IMR-90 (cell line): Measurements from ENCODE around the gene FAM149A. TPM values are rescaled to one million over a fixed set of nuclear protein-coding genes. Genes with fewer than 3 reads are reported as not detected.

Experiments
- ATAC-seq: fragments of 200-7000 bp; cut with Tn5 transposase; 2 replicates; pipeline ENCODE4 v1.9.1; 2020; ENCODE audit warnings: low read depth, mild to moderate bottlenecking, moderate library complexity
- BruUV-seq: library from RNA; stranded (reverse); fragments of 400-500 nt; replicated peaks from 2 replicates; lab custom pipeline; 2021; lab: Mats Ljungman, UMichigan
- CTCF ChIA-PET: fragments of 300-600 bp; formaldehyde crosslinking; extraction: SDS; loops from one replicate; lab custom pipeline; 2021; ENCODE audit warnings: antibody characterized with exemption; lab: Yijun Ruan, JAX
- POLR2A ChIA-PET: fragments of 300-600 bp; sonication (Branson Sonifier 250); formaldehyde crosslinking; loops from one replicate; lab custom pipeline; 2022; ENCODE audit warnings: antibody characterized with exemption; ENCODE audit not compliant: unreplicated experiment; lab: Charles Lee
- DNase-seq: peaks from one replicate; pipeline ENCODE4 v3.0.0; 2013
- H2AFZ ChIP-seq: replicated peaks from 2 replicates; pipeline ENCODE3; 2013; ENCODE audit warnings: low read length, mild to moderate bottlenecking; ENCODE audit not compliant: poor library complexity
- H2AK5ac ChIP-seq: 2 replicates; pipeline ENCODE4 v1.6.1; 2013; ENCODE audit warnings: low read depth, low read length, inconsistent platforms
- H2AK9ac ChIP-seq: replicated peaks from 2 replicates; pipeline ENCODE3; 2013; ENCODE audit warnings: mild to moderate bottlenecking, low read depth, low read length, moderate library complexity; ENCODE audit not compliant: poor library complexity
- H2BK120ac ChIP-seq: 2 replicates; pipeline ENCODE4 v1.6.1; 2013; ENCODE audit warnings: low read depth, low read length, inconsistent platforms
- H2BK15ac ChIP-seq: 3 replicates; pipeline ENCODE4 v1.6.1; 2013; ENCODE audit warnings: low read depth, low read length, inconsistent platforms
- H2BK20ac ChIP-seq: 2 replicates; pipeline ENCODE4 v1.6.1; 2013; ENCODE audit warnings: low read depth, mild to moderate bottlenecking, inconsistent platforms, low read length, moderate library complexity
- H2BK5ac ChIP-seq: 2 replicates; pipeline ENCODE4 v1.6.1; 2013; ENCODE audit warnings: mild to moderate bottlenecking, low read depth, low read length, inconsistent platforms; ENCODE audit not compliant: poor library complexity, severe bottlenecking
- H3K14ac ChIP-seq: replicated peaks from 2 replicates; pipeline ENCODE4 v1.6.1; 2013; ENCODE audit warnings: low read depth, low read length, inconsistent platforms
- H3K18ac ChIP-seq: 2 replicates; pipeline ENCODE4 v1.6.1; 2013; ENCODE audit warnings: low read depth, low read length, control low read depth
- H3K23ac ChIP-seq: 2 replicates; pipeline ENCODE4 v1.6.1; 2013; ENCODE audit warnings: low read depth, low read length, inconsistent platforms
- H3K27ac ChIP-seq: 2 replicates; pipeline ENCODE4 v1.5.1; 2013; ENCODE audit warnings: mild to moderate bottlenecking, control low read depth, low read length; ENCODE audit not compliant: insufficient read depth
- H3K27me3 ChIP-seq: 2 replicates; pipeline ENCODE4 v1.6.1; 2013; ENCODE audit warnings: low read length; ENCODE audit not compliant: control insufficient read depth, insufficient read depth
- H3K36me3 ChIP-seq: 2 replicates; pipeline ENCODE4 v1.6.1; 2013; ENCODE audit warnings: low read length, mixed read lengths; ENCODE audit not compliant: control insufficient read depth, insufficient read depth
- H3K4ac ChIP-seq: 2 replicates; pipeline ENCODE4 v1.6.1; 2013; ENCODE audit warnings: low read depth, low read length, inconsistent platforms
- H3K4me1 ChIP-seq: 2 replicates; pipeline ENCODE4 v1.6.1; 2013; ENCODE audit warnings: low read length, mixed read lengths; ENCODE audit not compliant: control insufficient read depth, insufficient read depth
- H3K4me2 ChIP-seq: 2 replicates; pipeline ENCODE4 v1.6.1; 2013; ENCODE audit warnings: low read depth, mild to moderate bottlenecking, control low read depth, low read length, moderate library complexity
- H3K4me3 ChIP-seq: 2 replicates; pipeline ENCODE4 v1.5.1; 2013; ENCODE audit warnings: low read depth, mild to moderate bottlenecking, control low read depth, low read length, moderate library complexity; ENCODE audit not compliant: insufficient read depth
- H3K56ac ChIP-seq: 2 replicates; pipeline ENCODE4 v1.6.1; 2013; ENCODE audit warnings: low read length, inconsistent platforms; ENCODE audit not compliant: insufficient read depth; ENCODE audit errors: extremely low read depth
- H3K79me1 ChIP-seq, 2 experiments: 2 replicates each; pipeline ENCODE4 v1.6.1; 2013; ENCODE audit warnings: low read length in 2 of 2, inconsistent platforms in 1 of 2, low read depth in 1 of 2
- H3K9ac ChIP-seq: 2 replicates; pipeline ENCODE4 v1.6.1; 2013; ENCODE audit warnings: low read depth, low read length, control low read depth
- H3K9me1 ChIP-seq: 2 replicates; pipeline ENCODE4 v1.6.1; 2013; ENCODE audit warnings: low read length, inconsistent platforms; ENCODE audit not compliant: insufficient read depth
- H3K9me3 ChIP-seq: 2 replicates; pipeline ENCODE4 v1.6.1; 2013; ENCODE audit warnings: low read length; ENCODE audit not compliant: control insufficient read depth, insufficient read depth
- H4K20me1 ChIP-seq: 2 replicates; pipeline ENCODE4 v1.6.1; 2013; ENCODE audit warnings: low read length, inconsistent platforms; ENCODE audit not compliant: insufficient read depth
- H4K5ac ChIP-seq: 2 replicates; pipeline ENCODE4 v1.6.1; 2013; ENCODE audit warnings: mild to moderate bottlenecking, low read depth, low read length, control low read depth
- H4K8ac ChIP-seq, 2 experiments: 2 replicates each; pipeline ENCODE4 v1.6.1; 2013; ENCODE audit warnings: low read depth in 2 of 2, low read length in 2 of 2, control low read depth in 1 of 2, inconsistent platforms in 1 of 2
- H4K91ac ChIP-seq: 2 replicates; pipeline ENCODE4 v1.6.1; 2013; ENCODE audit warnings: low read depth, low read length, inconsistent platforms; ENCODE audit not compliant: insufficient read depth
- BHLHE40 ChIP-seq: fragments of 150-350 bp; IDR thresholded peaks from 2 replicates; pipeline ENCODE4 v1.6.1; 2016; ENCODE audit warnings: mild to moderate bottlenecking, low read depth, low read length
- CEBPB ChIP-seq: IDR thresholded peaks from 2 replicates; pipeline ENCODE4 v1.6.1; 2012; ENCODE audit warnings: low read depth, low read length, improper control_type of control experiment
- CHD1 ChIP-seq: IDR thresholded peaks from 2 replicates; pipeline ENCODE4 v1.6.1; 2012; ENCODE audit warnings: low read depth, low read length, improper control_type of control experiment
- FOS ChIP-seq: fragments of 150-350 bp; IDR thresholded peaks from 2 replicates; pipeline ENCODE4 v1.6.1; 2016; ENCODE audit warnings: low read depth, low read length
- MAFK ChIP-seq: IDR thresholded peaks from 2 replicates; pipeline ENCODE4 v1.6.1; 2012; ENCODE audit warnings: low read depth, low read length, improper control_type of control experiment
- MXI1 ChIP-seq: IDR thresholded peaks from 2 replicates; pipeline ENCODE4 v1.6.1; 2012; ENCODE audit warnings: low read depth, mild to moderate bottlenecking, low read length, moderate library complexity, borderline replicate concordance
- NFE2L2 ChIP-seq: fragments of 150-350 bp; IDR thresholded peaks from 2 replicates; pipeline ENCODE4 v1.6.1; 2016; ENCODE audit warnings: low read depth, mild to moderate bottlenecking, low read length
- POLR2A ChIP-seq: IDR thresholded peaks from 2 replicates; pipeline ENCODE4 v1.6.1; 2012; ENCODE audit warnings: mild to moderate bottlenecking, low read depth, low read length
- RAD21 ChIP-seq: IDR thresholded peaks from 2 replicates; pipeline ENCODE4 v1.6.1; 2012; ENCODE audit warnings: low read length, improper control_type of control experiment
- RCOR1 ChIP-seq: IDR thresholded peaks from 2 replicates; pipeline ENCODE4 v1.6.1; 2012; ENCODE audit warnings: mild to moderate bottlenecking, low read length, improper control_type of control experiment; ENCODE audit not compliant: insufficient replicate concordance
- RFX5 ChIP-seq: IDR thresholded peaks from 2 replicates; pipeline ENCODE4 v1.8.0; 2012; ENCODE audit warnings: low read depth, mild to moderate bottlenecking, low read length, moderate library complexity
- SMC3 ChIP-seq: fragments of 150-350 bp; IDR thresholded peaks from 2 replicates; pipeline ENCODE4 v1.6.1; 2016; ENCODE audit warnings: low read depth, mild to moderate bottlenecking, antibody characterized with exemption, low read length, moderate library complexity
- WGBS, 2 experiments: methylation state at CpG; one replicate each; pipeline versions ENCODE4 v1.1.5 to v1.1.7; 2013; ENCODE audit warnings: missing lambda C conversion rate in 2 of 2; ENCODE audit not compliant: insufficient read length in 1 of 2; ENCODE audit errors: extremely low coverage in 2 of 2; 5-methylcytosine and 5-hydroxymethylcytosine counted together
- dilution Hi-C: fragments of 300-500 bp; cut with HindIII; formaldehyde crosslinking; loops from one replicate; pipeline ENCODE4 v1.14.3; 2018; ENCODE audit warnings: low sequenced_read_pairs; ENCODE audit not compliant: unreplicated experiment
- in situ Hi-C: fragments of 300-500 bp; cut with MboI; formaldehyde crosslinking; loops from 3 replicates; pipeline ENCODE4 v1.14.3; 2019; ENCODE audit warnings: low sequenced_read_pairs, inconsistent platforms, mixed read lengths
- intact Hi-C: fragments of 100-400 bp; cut with micrococcal nuclease; formaldehyde crosslinking; loops from 2 replicates; pipeline ENCODE4 v1.10.0; 2022
- polyA plus RNA-seq, 3 experiments: library from polyadenylated mRNA; depleted of rRNA; stranded (reverse); fragments of >200 nt; gene quantifications; 2 replicates each; pipeline ENCODE4 v1.2.3, GENCODE V29; 2012; ENCODE audit warnings: low replicate concordance in 1 of 3
- total RNA-seq: library from RNA; depleted of rRNA; stranded (reverse); fragments of >200 nt; gene quantifications from 2 replicates; pipeline ENCODE4 v1.2.3, GENCODE V29; 2012
- TF ChIP-seq, protein P1 (sequence below): fragments of 150-350 bp; IDR thresholded peaks from 2 replicates; pipeline ENCODE4 v1.6.1; 2017; ENCODE audit warnings: mild to moderate bottlenecking, antibody characterized with exemption, low read length, low read depth
- TF ChIP-seq, protein P2 (sequence below): fragments of 150-350 bp; IDR thresholded peaks from 2 replicates; pipeline ENCODE4 v1.6.1; 2016; ENCODE audit warnings: low read depth, mild to moderate bottlenecking, low read length, moderate library complexity, borderline replicate concordance

FAM149A gene
- total and polyA plus RNA-seq, 2 of the 4 experiments (the other 2 are of a cell fraction): 0.54 to 0.70 TPM

DNA sequence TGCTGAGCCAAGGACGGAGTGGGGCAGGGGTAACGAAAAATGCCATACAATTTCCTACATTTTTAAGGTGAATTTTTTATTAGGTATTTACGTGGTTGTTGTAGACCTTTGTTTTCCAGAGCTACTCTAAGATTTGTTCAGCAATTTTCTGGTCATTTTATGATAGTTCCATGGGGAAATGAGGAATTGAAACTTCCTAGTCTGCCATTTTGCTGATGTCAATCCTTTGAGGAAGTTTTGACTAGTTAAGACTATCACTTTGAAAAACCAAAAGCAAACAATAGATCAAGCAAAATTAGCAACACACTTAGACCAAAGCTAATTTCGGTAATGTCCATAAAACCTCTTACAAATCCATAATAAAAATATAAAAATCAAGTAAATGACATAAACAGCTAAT is 42.6 kb upstream of the FAM149A start:
- no CpG with 5 or more reads among the region's 4 CpGs for WGBS, 2 experiments
- no peak overlapping the region for H4K8ac ChIP-seq
- DNase-seq (no peak), ATAC-seq (no peak)
- H2AK5ac ChIP-seq: no peak overlapping the region
- no peak overlapping the region for H3K18ac ChIP-seq
- H3K27me3 ChIP-seq: no peaks in the 10 kb centered on the region
- no peak overlapping the region for H3K56ac ChIP-seq
- H4K5ac ChIP-seq: no peak overlapping the region
- no peak overlapping the region for H2AK9ac ChIP-seq
- TF ChIP-seq NFE2L2 (no peak), MXI1 (no peak), MAFK (no peak), CEBPB (no peak), FOS (no peak), RAD21 (no peak), SMC3 (no peak), CHD1 (no peak), POLR2A (no peak), BHLHE40 (no peak), RFX5 (no peak), RCOR1 (no peak)
- TF ChIP-seq, protein P1, sequence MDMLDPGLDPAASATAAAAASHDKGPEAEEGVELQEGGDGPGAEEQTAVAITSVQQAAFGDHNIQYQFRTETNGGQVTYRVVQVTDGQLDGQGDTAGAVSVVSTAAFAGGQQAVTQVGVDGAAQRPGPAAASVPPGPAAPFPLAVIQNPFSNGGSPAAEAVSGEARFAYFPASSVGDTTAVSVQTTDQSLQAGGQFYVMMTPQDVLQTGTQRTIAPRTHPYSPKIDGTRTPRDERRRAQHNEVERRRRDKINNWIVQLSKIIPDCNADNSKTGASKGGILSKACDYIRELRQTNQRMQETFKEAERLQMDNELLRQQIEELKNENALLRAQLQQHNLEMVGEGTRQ: no peak
- TF ChIP-seq, protein P2, sequence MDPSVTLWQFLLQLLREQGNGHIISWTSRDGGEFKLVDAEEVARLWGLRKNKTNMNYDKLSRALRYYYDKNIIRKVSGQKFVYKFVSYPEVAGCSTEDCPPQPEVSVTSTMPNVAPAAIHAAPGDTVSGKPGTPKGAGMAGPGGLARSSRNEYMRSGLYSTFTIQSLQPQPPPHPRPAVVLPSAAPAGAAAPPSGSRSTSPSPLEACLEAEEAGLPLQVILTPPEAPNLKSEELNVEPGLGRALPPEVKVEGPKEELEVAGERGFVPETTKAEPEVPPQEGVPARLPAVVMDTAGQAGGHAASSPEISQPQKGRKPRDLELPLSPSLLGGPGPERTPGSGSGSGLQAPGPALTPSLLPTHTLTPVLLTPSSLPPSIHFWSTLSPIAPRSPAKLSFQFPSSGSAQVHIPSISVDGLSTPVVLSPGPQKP: no peak
- no peak overlapping the region for H3K4me2 ChIP-seq
- no peak overlapping the region for H2AFZ ChIP-seq
- no peaks in the 10 kb centered on the region for H3K9me3 ChIP-seq
- H3K79me1 ChIP-seq: no peaks in the 10 kb centered on the region
- no TSS peak for BruUV-seq
- no peak overlapping the region for H3K4me3 ChIP-seq
- H2BK120ac ChIP-seq: no peak overlapping the region
- H3K9ac ChIP-seq: no peak overlapping the region
- H2BK5ac ChIP-seq: no peak overlapping the region
- no peak overlapping the region for H3K27ac ChIP-seq
- no peaks in the 10 kb centered on the region for H3K36me3 ChIP-seq
- no peaks in the 10 kb centered on the region for H3K9me1 ChIP-seq
- H2BK15ac ChIP-seq: no peak overlapping the region
- H3K4ac ChIP-seq: no peak overlapping the region
- no peak overlapping the region for H3K23ac ChIP-seq
- no peaks in the 10 kb centered on the region for H3K4me1 ChIP-seq
- dilution Hi-C loops (no loop called here), in situ Hi-C loops (no loop called here), intact Hi-C loops (no loop called here)
- no peak overlapping the region for H4K91ac ChIP-seq
- H4K20me1 ChIP-seq: no peaks in the 10 kb centered on the region
- ChIA-PET POLR2A (no interaction called here), CTCF (no interaction called here)
- H3K14ac ChIP-seq: no peak overlapping the region
- no peak overlapping the region for H2BK20ac ChIP-seq
